HCT116 (cell line): ENCODE data around the gene NFIA. TPM values are rescaled to one million over a fixed set of nuclear protein-coding genes. Genes with fewer than 3 reads are reported as not detected.

Source experiments
- ATAC-seq: fragments of 200-7000 bp; cut with Tn5 transposase; 2 replicates; pipeline ENCODE4 v1.9.1; 2020; ENCODE audit warnings: mild to moderate bottlenecking, moderate library complexity
- BruUV-seq: library from RNA; stranded (reverse); fragments of 400-500 nt; replicated peaks from 2 replicates; lab custom pipeline; 2021; lab: Mats Ljungman, UMichigan
- CTCF ChIA-PET: fragments of 300-600 bp; sonication (Branson Sonifier 250); formaldehyde crosslinking; loops from one replicate; lab custom pipeline; 2021; ENCODE audit warnings: antibody characterized with exemption; lab: Charles Lee
- POLR2A ChIA-PET: fragments of 300-600, 350-600 bp; sonication (Branson Sonifier 250); formaldehyde crosslinking; loops from one replicate; lab custom pipeline; 2021; ENCODE audit warnings: antibody characterized with exemption; lab: Charles Lee
- RAD21 ChIA-PET, 2 experiments: fragments of 300-600 bp; sonication (Branson Sonifier 250); formaldehyde crosslinking; loops; one replicate each; lab custom pipeline; 2023; ENCODE audit warnings: low total read pairs in 2 of 2; ENCODE audit not compliant: uncharacterized antibody in 2 of 2, unreplicated experiment in 2 of 2, low non-redundant PET in 1 of 2; lab: Charles Lee
- DNase-seq: peaks from one replicate; pipeline ENCODE4 v3.0.0-alpha.2; 2010; ENCODE audit warnings: low read depth, low spot score
- H2AFZ ChIP-seq: fragments of 200-600 bp; shearing (Covaris generic), sonication (generic); 2 replicates; pipeline ENCODE4 v1.6.1; 2017; ENCODE audit warnings: low read depth, mixed run types, mixed read lengths, antibody characterized with exemption, low read length; ENCODE audit not compliant: poor library complexity, severe bottlenecking
- H3K27ac ChIP-seq: 2 replicates; pipeline ENCODE4 v1.5.1; 2012; ENCODE audit warnings: low read depth, low read length
- H3K27me3 ChIP-seq: fragments of 200-600 bp; sonication (generic); 2 replicates; pipeline ENCODE4 v1.6.1; 2016; ENCODE audit warnings: mixed run types, low read length, mixed read lengths; ENCODE audit not compliant: insufficient read depth
- H3K36me3 ChIP-seq, 2 experiments: fragments of 200-500 bp in 1 of 2; fragments of 200-600 bp in 1 of 2; sonication (Bioruptor generic) in 1 of 2; sonication (generic) in 1 of 2; 2 replicates each; pipeline versions ENCODE4 v1.5.1 to v1.6.1; 2014 to 2016; ENCODE audit warnings: low read length in 2 of 2, inconsistent platforms in 1 of 2, mixed read lengths in 1 of 2, mixed run types in 1 of 2; ENCODE audit not compliant: insufficient read depth in 2 of 2, control insufficient read depth in 1 of 2
- H3K4me1 ChIP-seq, 2 experiments: fragments of 200-600 bp in 1 of 2; sonication (generic) in 1 of 2; 2 replicates each; pipeline versions ENCODE4 v1.5.1 to v1.6.1; 2012 to 2017; ENCODE audit warnings: low read length in 2 of 2, inconsistent platforms in 1 of 2, mild to moderate bottlenecking in 1 of 2, mixed read lengths in 1 of 2, mixed run types in 1 of 2, moderate library complexity in 1 of 2; ENCODE audit not compliant: insufficient read depth in 2 of 2, control insufficient read depth in 1 of 2
- H3K4me2 ChIP-seq: fragments of 200-600 bp; sonication (generic); 2 replicates; pipeline ENCODE4 v1.6.1; 2017; ENCODE audit warnings: mixed run types, low read length, mixed read lengths
- H3K4me3 ChIP-seq, 2 experiments: fragments of 200-600 bp in 1 of 2; sonication (generic) in 1 of 2; replicated peaks in 1 of 2; 2 replicates each; pipeline ENCODE4 v1.5.1; 2011 to 2016; ENCODE audit warnings: low read length in 2 of 2, control low read depth in 1 of 2, low read depth in 1 of 2, mild to moderate bottlenecking in 1 of 2, mixed read lengths in 1 of 2, mixed run types in 1 of 2
- H3K79me2 ChIP-seq: fragments of 200-600 bp; sonication (generic); 2 replicates; pipeline ENCODE4 v1.6.1; 2017; ENCODE audit warnings: mild to moderate bottlenecking, mixed run types, low read length, moderate library complexity, mixed read lengths; ENCODE audit not compliant: insufficient read depth
- H3K9ac ChIP-seq: fragments of 200-600 bp; sonication (generic); 2 replicates; pipeline ENCODE4 v1.6.1; 2016; ENCODE audit warnings: low read length, mixed read lengths
- H3K9me2 ChIP-seq: fragments of 200-600 bp; sonication (generic), shearing (Covaris generic); 2 replicates; pipeline ENCODE4 v1.6.1; 2017; ENCODE audit warnings: mixed run types, mild to moderate bottlenecking, moderate library complexity; ENCODE audit not compliant: insufficient read depth
- H3K9me3 ChIP-seq, 2 experiments: fragments of 200-500 bp in 1 of 2; fragments of 200-600 bp in 1 of 2; sonication (Bioruptor generic) in 1 of 2; sonication (generic) in 1 of 2; 2 replicates each; pipeline ENCODE4 v1.6.1; 2014 to 2017; ENCODE audit warnings: low read length in 2 of 2, mixed read lengths in 2 of 2, inconsistent platforms in 1 of 2, low read depth in 1 of 2, mild to moderate bottlenecking in 1 of 2, mixed run types in 1 of 2, moderate library complexity in 1 of 2; ENCODE audit not compliant: control insufficient read depth in 1 of 2, insufficient read depth in 1 of 2
- H4K20me1 ChIP-seq: fragments of 200-600 bp; sonication (generic), shearing (Covaris generic); 2 replicates; pipeline ENCODE4 v1.6.1; 2017; ENCODE audit warnings: mixed run types, mild to moderate bottlenecking, moderate library complexity; ENCODE audit not compliant: insufficient read depth
- CBX3 ChIP-seq: IDR thresholded peaks from 2 replicates; pipeline ENCODE4 v1.6.1; 2012; ENCODE audit warnings: low read depth
- EGR1 ChIP-seq: IDR thresholded peaks from 2 replicates; pipeline ENCODE4 v1.6.1; 2012; ENCODE audit warnings: low read depth
- FOSL1 ChIP-seq: IDR thresholded peaks from 2 replicates; pipeline ENCODE4 v1.6.1; 2012; ENCODE audit warnings: low read depth
- POLR2A ChIP-seq: IDR thresholded peaks from 2 replicates; pipeline ENCODE4 v1.7.0; 2011; ENCODE audit warnings: borderline replicate concordance; ENCODE audit not compliant: insufficient read depth, insufficient read length; ENCODE audit errors: extremely low read depth
- POLR2AphosphoS5 ChIP-seq: IDR thresholded peaks from 2 replicates; pipeline ENCODE4 v1.6.1; 2011; ENCODE audit warnings: mild to moderate bottlenecking, low read depth, low read length, moderate library complexity
- SIN3A ChIP-seq: IDR thresholded peaks from 2 replicates; pipeline ENCODE4 v1.6.1; 2012; ENCODE audit warnings: low read depth
- TCF7L2 ChIP-seq: IDR thresholded peaks from 2 replicates; pipeline ENCODE4 v1.7.0; 2011; ENCODE audit warnings: borderline replicate concordance, inconsistent platforms; ENCODE audit not compliant: insufficient read depth, insufficient read length; ENCODE audit errors: extremely low read depth
- ZFX ChIP-seq: fragments of 450-650 bp; IDR thresholded peaks from 2 replicates; pipeline ENCODE4 v1.6.1; 2017
- ZNF274 ChIP-seq: fragments of 200-500 bp; sonication (Bioruptor generic); IDR thresholded peaks from 2 replicates; pipeline ENCODE4 v1.6.1; 2014; ENCODE audit warnings: mild to moderate bottlenecking, low read depth, low read length, inconsistent platforms
- intact Hi-C: fragments of 100-400 bp; cut with micrococcal nuclease; formaldehyde crosslinking; loops from 2 replicates; pipeline ENCODE4 v1.10.0; 2022
- total RNA-seq: library from RNA; stranded (reverse); gene quantifications from one replicate; pipeline ENCODE4 v1.2.1, GENCODE V29; 2021; ENCODE audit not compliant: unreplicated experiment
- TF ChIP-seq, protein P1 (sequence below): IDR thresholded peaks from 2 replicates; pipeline ENCODE4 v1.6.1; 2011; ENCODE audit warnings: mild to moderate bottlenecking, low read length, moderate library complexity; ENCODE audit not compliant: insufficient replicate concordance; ENCODE audit errors: extremely low read depth
- TF ChIP-seq, protein P2 (sequence below), 3 experiments: fragments of 200-600 bp in 1 of 3; sonication (generic) in 1 of 3; IDR thresholded peaks in 2 of 3; conservative IDR thresholded peaks in 1 of 3; 2 replicates each; pipeline ENCODE4 v1.5.1; 2012 to 2017; ENCODE audit warnings: low read depth in 2 of 3, low read length in 2 of 3, antibody characterized with exemption in 1 of 3, borderline replicate concordance in 1 of 3, control low read depth in 1 of 3, mild to moderate bottlenecking in 1 of 3, mixed read lengths in 1 of 3, mixed run types in 1 of 3, moderate library complexity in 1 of 3; ENCODE audit not compliant: insufficient read depth in 1 of 3
- TF ChIP-seq, protein P3 (sequence below): IDR thresholded peaks from 2 replicates; pipeline ENCODE4 v1.6.1; 2012

NFIA gene
- total RNA-seq, 1 experiment from 2014 or later, result 17.2 TPM

DNA sequence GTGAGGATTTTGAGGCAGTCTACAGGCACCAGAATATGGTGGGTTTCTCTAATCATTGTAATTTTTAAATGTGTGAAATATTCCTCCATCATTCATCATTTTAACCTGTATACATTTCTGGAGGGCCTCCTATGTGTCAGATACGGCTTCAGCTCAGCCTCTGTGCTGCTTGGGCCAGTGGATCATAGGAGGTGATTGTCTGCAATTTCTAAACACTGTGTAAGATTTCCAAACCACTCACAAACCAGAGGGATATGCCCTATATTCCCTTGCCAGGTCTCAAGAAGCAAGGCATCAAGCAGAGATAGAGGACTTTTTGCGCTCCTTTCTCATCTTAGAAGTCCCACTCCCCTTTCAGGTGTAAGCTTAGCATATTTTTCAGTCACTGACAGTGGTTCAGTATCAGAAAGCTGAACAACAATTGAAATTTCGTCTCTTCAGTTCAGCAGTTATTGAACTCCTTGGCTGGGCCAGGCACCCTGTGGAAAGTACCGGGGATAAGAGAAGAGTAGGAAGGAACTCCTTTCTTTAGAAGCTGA, 190.9 kb downstream of the NFIA start:
- H3K27me3 ChIP-seq, result no peaks in the 10 kb centered on the region
- ATAC-seq, result no peak
- intact Hi-C loops, result no loop called here

More for the DNA sequence above, 190.9 kb downstream of the NFIA start:
- POLR2A ChIA-PET, result no interaction called here
- H3K9me3 ChIP-seq, result no peaks in the 10 kb centered on the region
- RAD21 ChIA-PET, result no interaction called here
- H3K4me2 ChIP-seq, result no peak overlapping the region
- no peak overlapping the region for H2AFZ ChIP-seq
- no peaks in the 10 kb centered on the region for H3K9me2 ChIP-seq
- H3K79me2 ChIP-seq, result no peaks in the 10 kb centered on the region
- no peak overlapping the region for H3K4me3 ChIP-seq
- CTCF ChIA-PET, result no interaction called here
- TF ChIP-seq ZNF274 (no peak), POLR2A (no peak), EGR1 (no peak), FOSL1 (no peak), ZFX (no peak), CBX3 (no peak), POLR2AphosphoS5 (no peak), SIN3A (no peak), TCF7L2 (no peak)
- TF ChIP-seq, protein P1, sequence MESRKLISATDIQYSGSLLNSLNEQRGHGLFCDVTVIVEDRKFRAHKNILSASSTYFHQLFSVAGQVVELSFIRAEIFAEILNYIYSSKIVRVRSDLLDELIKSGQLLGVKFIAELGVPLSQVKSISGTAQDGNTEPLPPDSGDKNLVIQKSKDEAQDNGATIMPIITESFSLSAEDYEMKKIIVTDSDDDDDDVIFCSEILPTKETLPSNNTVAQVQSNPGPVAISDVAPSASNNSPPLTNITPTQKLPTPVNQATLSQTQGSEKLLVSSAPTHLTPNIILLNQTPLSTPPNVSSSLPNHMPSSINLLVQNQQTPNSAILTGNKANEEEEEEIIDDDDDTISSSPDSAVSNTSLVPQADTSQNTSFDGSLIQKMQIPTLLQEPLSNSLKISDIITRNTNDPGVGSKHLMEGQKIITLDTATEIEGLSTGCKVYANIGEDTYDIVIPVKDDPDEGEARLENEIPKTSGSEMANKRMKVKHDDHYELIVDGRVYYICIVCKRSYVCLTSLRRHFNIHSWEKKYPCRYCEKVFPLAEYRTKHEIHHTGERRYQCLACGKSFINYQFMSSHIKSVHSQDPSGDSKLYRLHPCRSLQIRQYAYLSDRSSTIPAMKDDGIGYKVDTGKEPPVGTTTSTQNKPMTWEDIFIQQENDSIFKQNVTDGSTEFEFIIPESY, result no peak
- TF ChIP-seq, protein P2, sequence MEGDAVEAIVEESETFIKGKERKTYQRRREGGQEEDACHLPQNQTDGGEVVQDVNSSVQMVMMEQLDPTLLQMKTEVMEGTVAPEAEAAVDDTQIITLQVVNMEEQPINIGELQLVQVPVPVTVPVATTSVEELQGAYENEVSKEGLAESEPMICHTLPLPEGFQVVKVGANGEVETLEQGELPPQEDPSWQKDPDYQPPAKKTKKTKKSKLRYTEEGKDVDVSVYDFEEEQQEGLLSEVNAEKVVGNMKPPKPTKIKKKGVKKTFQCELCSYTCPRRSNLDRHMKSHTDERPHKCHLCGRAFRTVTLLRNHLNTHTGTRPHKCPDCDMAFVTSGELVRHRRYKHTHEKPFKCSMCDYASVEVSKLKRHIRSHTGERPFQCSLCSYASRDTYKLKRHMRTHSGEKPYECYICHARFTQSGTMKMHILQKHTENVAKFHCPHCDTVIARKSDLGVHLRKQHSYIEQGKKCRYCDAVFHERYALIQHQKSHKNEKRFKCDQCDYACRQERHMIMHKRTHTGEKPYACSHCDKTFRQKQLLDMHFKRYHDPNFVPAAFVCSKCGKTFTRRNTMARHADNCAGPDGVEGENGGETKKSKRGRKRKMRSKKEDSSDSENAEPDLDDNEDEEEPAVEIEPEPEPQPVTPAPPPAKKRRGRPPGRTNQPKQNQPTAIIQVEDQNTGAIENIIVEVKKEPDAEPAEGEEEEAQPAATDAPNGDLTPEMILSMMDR (IDR thresholded peaks at IDR 0.05 in 2 of 3, conservative IDR thresholded peaks at IDR 0.05 in 1 of 3; ENCODE audit: borderline replicate concordance in 1 of 3, insufficient read depth in 1 of 3, low read depth in 2 of 3, low read length in 2 of 3), result no peak
- TF ChIP-seq, protein P3, sequence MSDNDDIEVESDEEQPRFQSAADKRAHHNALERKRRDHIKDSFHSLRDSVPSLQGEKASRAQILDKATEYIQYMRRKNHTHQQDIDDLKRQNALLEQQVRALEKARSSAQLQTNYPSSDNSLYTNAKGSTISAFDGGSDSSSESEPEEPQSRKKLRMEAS, result no peak
- H3K27ac ChIP-seq, result no peak overlapping the region
- no TSS peak for BruUV-seq
- no peak overlapping the region for H3K9ac ChIP-seq
- H3K4me1 ChIP-seq, result no peaks in the 10 kb centered on the region
- DNase-seq, result no peak
- no peaks in the 10 kb centered on the region for H4K20me1 ChIP-seq
- H3K36me3 ChIP-seq, result no peaks in the 10 kb centered on the region
